ENCODE results near the gene TMEM147.

The TMEM147 gene

DNA sequence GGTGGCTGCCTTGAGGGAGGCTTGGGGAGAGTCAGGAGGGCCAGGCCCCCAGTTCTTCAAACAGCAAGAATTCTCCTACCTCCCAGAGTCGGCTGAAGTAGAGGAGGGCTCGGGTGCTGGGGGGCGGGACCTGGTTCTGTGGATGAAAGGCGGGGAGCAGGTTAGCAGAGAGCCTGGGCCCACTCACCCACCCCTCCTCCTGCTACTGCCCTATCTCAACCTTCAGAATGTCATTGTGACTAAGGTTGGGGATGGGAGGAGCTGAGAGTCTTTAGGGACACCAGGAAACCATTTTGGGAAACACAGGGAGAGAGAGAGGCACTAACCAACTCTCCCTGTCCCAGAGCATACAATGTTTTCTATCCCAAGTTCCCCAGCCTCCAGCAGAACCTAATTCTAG, 42.7 kb upstream of the TMEM147 start:
- no peak overlapping the region for H3K27ac ChIP-seq (ENCODE audit: low read depth, low read length)
- TF ChIP-seq, protein P1, sequence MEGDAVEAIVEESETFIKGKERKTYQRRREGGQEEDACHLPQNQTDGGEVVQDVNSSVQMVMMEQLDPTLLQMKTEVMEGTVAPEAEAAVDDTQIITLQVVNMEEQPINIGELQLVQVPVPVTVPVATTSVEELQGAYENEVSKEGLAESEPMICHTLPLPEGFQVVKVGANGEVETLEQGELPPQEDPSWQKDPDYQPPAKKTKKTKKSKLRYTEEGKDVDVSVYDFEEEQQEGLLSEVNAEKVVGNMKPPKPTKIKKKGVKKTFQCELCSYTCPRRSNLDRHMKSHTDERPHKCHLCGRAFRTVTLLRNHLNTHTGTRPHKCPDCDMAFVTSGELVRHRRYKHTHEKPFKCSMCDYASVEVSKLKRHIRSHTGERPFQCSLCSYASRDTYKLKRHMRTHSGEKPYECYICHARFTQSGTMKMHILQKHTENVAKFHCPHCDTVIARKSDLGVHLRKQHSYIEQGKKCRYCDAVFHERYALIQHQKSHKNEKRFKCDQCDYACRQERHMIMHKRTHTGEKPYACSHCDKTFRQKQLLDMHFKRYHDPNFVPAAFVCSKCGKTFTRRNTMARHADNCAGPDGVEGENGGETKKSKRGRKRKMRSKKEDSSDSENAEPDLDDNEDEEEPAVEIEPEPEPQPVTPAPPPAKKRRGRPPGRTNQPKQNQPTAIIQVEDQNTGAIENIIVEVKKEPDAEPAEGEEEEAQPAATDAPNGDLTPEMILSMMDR (IDR thresholded peaks at IDR 0.05; ENCODE audit: insufficient read depth, low read length, poor library complexity, severe bottlenecking): no peak
- TF ChIP-seq EZH2phosphoT487 (conservative IDR thresholded peaks at IDR 0.05; ENCODE audit: low read length): no peak
- no peaks in the 10 kb centered on the region for H3F3A ChIP-seq (ENCODE audit: insufficient read depth)
- H3K36me3 ChIP-seq (ENCODE audit: low read length): no peaks in the 10 kb centered on the region
- no peak overlapping the region for H2AFZ ChIP-seq (ENCODE audit: low read depth, low read length, severe bottlenecking)
- H3K27me3 ChIP-seq (ENCODE audit: low read length): peaks cover 4% of the 10 kb centered on the region; the same call in 1 of the 2 replicates
- H3K4me2 ChIP-seq (ENCODE audit: low read depth, low read length, poor library complexity, severe bottlenecking): no peak overlapping the region
- no peaks in the 10 kb centered on the region for H3K9me3 ChIP-seq (ENCODE audit: insufficient read depth, low read length)
- H3K79me2 ChIP-seq (ENCODE audit: insufficient read depth, low read length): no peaks in the 10 kb centered on the region
- no peak overlapping the region for H3K4me3 ChIP-seq (ENCODE audit: insufficient read depth, low read length, poor library complexity, severe bottlenecking)
- H4K20me1 ChIP-seq (ENCODE audit: low read depth, low read length): no peaks in the 10 kb centered on the region
- no peak overlapping the region for H3K9ac ChIP-seq (ENCODE audit: low read length)
- H3K9me2 ChIP-seq (replicated peaks; ENCODE audit: insufficient read depth, low read length): no peaks in the 10 kb centered on the region

DNA sequence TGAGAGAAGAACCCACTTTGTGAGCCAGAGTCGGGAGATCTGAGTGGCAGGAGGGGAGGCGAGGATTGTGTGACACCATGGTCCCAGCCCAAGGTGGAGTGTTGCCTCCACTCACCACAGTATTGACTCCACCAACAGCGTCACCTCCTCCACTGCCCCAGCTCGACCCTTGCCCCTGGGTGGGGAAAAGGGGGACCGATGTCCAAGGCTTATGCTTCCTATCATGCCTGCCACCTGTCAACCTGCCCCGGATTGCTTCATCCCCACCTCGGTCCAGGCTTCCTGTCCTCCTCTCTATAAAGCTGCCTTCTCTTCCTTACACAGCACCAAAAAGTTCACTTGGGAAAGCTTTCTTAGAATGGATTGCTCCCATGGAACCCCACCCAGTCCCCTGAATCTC, 39.4 kb upstream of the TMEM147 start:
- Histone ChIP-seq H3K4me2 (ENCODE audit: low read depth, low read length, poor library complexity, severe bottlenecking) (no peak overlapping the region), H3K27ac (ENCODE audit: low read depth, low read length) (no peak overlapping the region), H3K27me3 (ENCODE audit: low read length) (peaks cover 4% of the 10 kb centered on the region; the same call in 1 of the 2 replicates)

DNA sequence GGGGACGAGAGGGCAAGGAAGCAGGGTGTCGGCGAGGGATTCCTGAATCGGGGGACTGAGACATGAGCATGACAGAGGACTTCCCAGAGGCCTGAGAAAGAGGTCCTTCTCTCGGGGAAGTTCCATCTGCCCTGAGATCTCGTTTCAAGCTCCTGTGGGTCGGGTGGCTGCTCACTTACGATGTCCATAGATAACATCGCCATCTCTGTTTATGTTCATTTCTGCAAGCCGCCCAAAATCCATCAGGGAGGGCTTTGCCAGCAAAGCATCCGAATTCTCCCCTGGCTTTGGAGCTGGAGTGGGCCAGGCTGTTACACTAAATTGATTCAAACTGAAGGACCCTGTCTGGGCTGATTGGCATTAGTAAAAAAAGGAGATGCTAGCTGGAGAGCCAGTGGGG, 37.9 kb upstream of the TMEM147 start:
- Histone ChIP-seq H3K27me3 (ENCODE audit: low read length) (peaks cover 4% of the 10 kb centered on the region; the same call in 1 of the 2 replicates), H3K9ac (ENCODE audit: low read length) (no peak overlapping the region), H3K36me3 (ENCODE audit: low read length) (no peaks in the 10 kb centered on the region), H3K9me2 (replicated peaks; ENCODE audit: insufficient read depth, low read length) (no peaks in the 10 kb centered on the region), H3K79me2 (ENCODE audit: insufficient read depth, low read length) (no peaks in the 10 kb centered on the region), H3F3A (ENCODE audit: insufficient read depth) (no peaks in the 10 kb centered on the region), H3K27ac (ENCODE audit: low read depth, low read length) (no peak overlapping the region), H3K4me3 (ENCODE audit: insufficient read depth, low read length, poor library complexity, severe bottlenecking) (no peak overlapping the region), H2AFZ (ENCODE audit: low read depth, low read length, severe bottlenecking) (no peak overlapping the region), H3K4me2 (ENCODE audit: low read depth, low read length, poor library complexity, severe bottlenecking) (no peak overlapping the region), H3K9me3 (ENCODE audit: insufficient read depth, low read length) (no peaks in the 10 kb centered on the region), H4K20me1 (ENCODE audit: low read depth, low read length) (no peaks in the 10 kb centered on the region)
- TF ChIP-seq, protein P1 (IDR thresholded peaks at IDR 0.05; ENCODE audit: insufficient read depth, low read length, poor library complexity, severe bottlenecking): no peak
- no peak for TF ChIP-seq EZH2phosphoT487 (conservative IDR thresholded peaks at IDR 0.05; ENCODE audit: low read length)

More for the DNA sequence above, 39.4 kb upstream of the TMEM147 start:
- no peaks in the 10 kb centered on the region for H4K20me1 ChIP-seq (ENCODE audit: low read depth, low read length)
- H3K9me2 ChIP-seq (replicated peaks; ENCODE audit: insufficient read depth, low read length): no peaks in the 10 kb centered on the region
- no peaks in the 10 kb centered on the region for H3K36me3 ChIP-seq (ENCODE audit: low read length)
- no peaks in the 10 kb centered on the region for H3K9me3 ChIP-seq (ENCODE audit: insufficient read depth, low read length)
- H3F3A ChIP-seq (ENCODE audit: insufficient read depth): no peaks in the 10 kb centered on the region
- TF ChIP-seq EZH2phosphoT487 (conservative IDR thresholded peaks at IDR 0.05; ENCODE audit: low read length): no peak
- TF ChIP-seq, protein P1 (IDR thresholded peaks at IDR 0.05; ENCODE audit: insufficient read depth, low read length, poor library complexity, severe bottlenecking): no peak
- no peak overlapping the region for H3K9ac ChIP-seq (ENCODE audit: low read length)
- H3K4me3 ChIP-seq (ENCODE audit: insufficient read depth, low read length, poor library complexity, severe bottlenecking): no peak overlapping the region
- no peaks in the 10 kb centered on the region for H3K79me2 ChIP-seq (ENCODE audit: insufficient read depth, low read length)
- no peak overlapping the region for H2AFZ ChIP-seq (ENCODE audit: low read depth, low read length, severe bottlenecking)
